BJ (cell line): Measurements from ENCODE around the gene GH2. TPM values are rescaled to one million over a fixed set of nuclear protein-coding genes. Genes with fewer than 3 reads are reported as not detected.
A peak's percentile ranks its signal among the peaks of the same experiment; 100 is the strongest.

Experiments
- CTCF ChIA-PET: fragments of 350-600 bp; formaldehyde crosslinking; extraction: SDS; loops from one replicate; lab custom pipeline; 2021; ENCODE audit warnings: antibody characterized with exemption, inconsistent platforms; lab: Yijun Ruan, JAX
- POLR2A ChIA-PET: fragments of 300-600 bp; sonication (Branson Sonifier 250); formaldehyde crosslinking; extraction: SDS; loops from one replicate; lab custom pipeline; 2021; ENCODE audit warnings: antibody characterized with exemption; lab: Charles Lee
- DNase-seq: peaks from one replicate; pipeline ENCODE4 v3.0.0-alpha.2; 2011; ENCODE audit warnings: low read depth
- H3K27me3 ChIP-seq: 2 replicates; pipeline ENCODE4 v1.6.0; 2011; ENCODE audit warnings: low read length; ENCODE audit not compliant: control insufficient read depth, insufficient read depth
- H3K36me3 ChIP-seq: 2 replicates; pipeline ENCODE4 v1.5.1; 2011; ENCODE audit warnings: low read length; ENCODE audit not compliant: control insufficient read depth, insufficient read depth
- H3K4me3 ChIP-seq: 2 replicates; pipeline ENCODE4 v1.5.1; 2011; ENCODE audit warnings: low read depth, mild to moderate bottlenecking, control low read depth, low read length
- CTCF ChIP-seq: IDR thresholded peaks from 2 replicates; pipeline ENCODE4 v1.5.1; 2011; ENCODE audit warnings: low read depth, mild to moderate bottlenecking, control low read depth, inconsistent platforms, low read length, moderate library complexity; ENCODE audit not compliant: insufficient read depth
- polyA plus RNA-seq: library from polyadenylated mRNA; depleted of rRNA; stranded (reverse); fragments of >200 nt; gene quantifications from 2 replicates; pipeline ENCODE4 v1.2.3, GENCODE V29; 2011

The GH2 gene
- polyA plus RNA-seq, 1 experiment: not detected

DNA sequence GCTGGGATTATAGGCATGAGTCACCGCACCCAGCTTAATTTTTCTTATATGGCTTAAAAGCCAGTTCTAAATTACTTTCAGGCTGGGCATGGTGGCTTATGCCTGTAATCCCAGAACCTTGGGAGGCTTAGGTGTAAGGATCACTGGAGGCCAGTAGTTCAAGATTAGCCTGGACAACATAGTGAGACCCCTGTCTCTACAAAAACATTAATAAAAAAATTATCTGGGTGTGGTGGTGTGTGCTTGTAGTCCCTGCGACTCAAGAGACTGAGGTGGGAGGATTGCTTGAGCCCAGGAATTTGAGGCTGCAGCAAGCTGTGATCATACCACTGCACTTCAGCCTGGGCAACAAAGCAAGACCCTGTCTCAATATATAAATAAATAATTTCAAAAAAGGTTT, 28.5 kb downstream of the GH2 start:
- ChIA-PET POLR2A (no interaction called here), CTCF (interaction anchor here (0.7 to 4.7 kb wide), 2 partner anchors 9 to 12 kb away, joined by 4 to 28 read pairs; no protein-coding TSS in a partner anchor)
- TF ChIP-seq CTCF: no peak
- DNase-seq: no peak
- H3K4me3 ChIP-seq: no peak overlapping the region
- H3K27me3 ChIP-seq: peaks cover 7% of the 10 kb centered on the region
- H3K36me3 ChIP-seq: no peaks in the 10 kb centered on the region

GRCh38 chr17:63850401-63850800, 31.3 kb downstream of the GH2 start:
- CTCF ChIA-PET: interaction anchor here (1.4 kb wide), 1 partner anchor 15 kb away, joined by 6 read pairs; no protein-coding TSS in a partner anchor
- no peak for TF ChIP-seq CTCF
- peaks cover 6% of the 10 kb centered on the region for H3K27me3 ChIP-seq
- no peak for DNase-seq
- H3K4me3 ChIP-seq: no peak overlapping the region
- POLR2A ChIA-PET: no interaction called here
- no peaks in the 10 kb centered on the region for H3K36me3 ChIP-seq

GRCh38 chr17:63848834-63849689, 32.7 kb downstream of the GH2 start:
- H3K4me3 ChIP-seq: peak overlapping the region; percentile 32
- CTCF ChIA-PET: interaction anchor here (0.6 to 4.0 kb wide), 12 partner anchors 11 to 447 kb away, joined by 3 to 36 read pairs (median 3); no protein-coding TSS in a partner anchor
- DNase-seq: no peak
- H3K27me3 ChIP-seq: peaks cover 3% of the 10 kb centered on the region
- POLR2A ChIA-PET: no interaction called here
- peak; percentile 74 for TF ChIP-seq CTCF
- no peaks in the 10 kb centered on the region for H3K36me3 ChIP-seq

- no peak overlapping the region for H3K4me3 ChIP-seq
- ChIA-PET CTCF (interaction anchor here (1.0 to 4.0 kb wide), 4 partner anchors 7 to 41 kb away, joined by 3 to 36 read pairs (median 17); no protein-coding TSS in a partner anchor), POLR2A (no interaction called here)
- TF ChIP-seq CTCF: no peak
- no peak for DNase-seq
- H3K27me3 ChIP-seq: peaks cover 2% of the 10 kb centered on the region
- no peaks in the 10 kb centered on the region for H3K36me3 ChIP-seq
Observed at GRCh38 chr17:63847525-63848249, 34.1 kb downstream of the GH2 start.

GRCh38 chr17:63845509-63845908, 36.2 kb downstream of the GH2 start:
- H3K36me3 ChIP-seq: no peaks in the 10 kb centered on the region
- no peak for TF ChIP-seq CTCF
- H3K27me3 ChIP-seq: no peaks in the 10 kb centered on the region
- no peak overlapping the region for H3K4me3 ChIP-seq
- no peak for DNase-seq
- POLR2A ChIA-PET: no interaction called here
- CTCF ChIA-PET: interaction anchor here (1.1 kb wide), 1 partner anchor 24 kb away, joined by 3 read pairs; no protein-coding TSS in a partner anchor
